ENCODE measurements around the gene UBE2D3.

GRCh38 chr4:102772738-102773340 is 54.5 kb downstream of the UBE2D3 start:
- TF ChIP-seq, protein P1, sequence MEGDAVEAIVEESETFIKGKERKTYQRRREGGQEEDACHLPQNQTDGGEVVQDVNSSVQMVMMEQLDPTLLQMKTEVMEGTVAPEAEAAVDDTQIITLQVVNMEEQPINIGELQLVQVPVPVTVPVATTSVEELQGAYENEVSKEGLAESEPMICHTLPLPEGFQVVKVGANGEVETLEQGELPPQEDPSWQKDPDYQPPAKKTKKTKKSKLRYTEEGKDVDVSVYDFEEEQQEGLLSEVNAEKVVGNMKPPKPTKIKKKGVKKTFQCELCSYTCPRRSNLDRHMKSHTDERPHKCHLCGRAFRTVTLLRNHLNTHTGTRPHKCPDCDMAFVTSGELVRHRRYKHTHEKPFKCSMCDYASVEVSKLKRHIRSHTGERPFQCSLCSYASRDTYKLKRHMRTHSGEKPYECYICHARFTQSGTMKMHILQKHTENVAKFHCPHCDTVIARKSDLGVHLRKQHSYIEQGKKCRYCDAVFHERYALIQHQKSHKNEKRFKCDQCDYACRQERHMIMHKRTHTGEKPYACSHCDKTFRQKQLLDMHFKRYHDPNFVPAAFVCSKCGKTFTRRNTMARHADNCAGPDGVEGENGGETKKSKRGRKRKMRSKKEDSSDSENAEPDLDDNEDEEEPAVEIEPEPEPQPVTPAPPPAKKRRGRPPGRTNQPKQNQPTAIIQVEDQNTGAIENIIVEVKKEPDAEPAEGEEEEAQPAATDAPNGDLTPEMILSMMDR (IDR thresholded peaks at IDR 0.05; ENCODE audit: low read length), result no peak
- TF ChIP-seq EZH2 (optimal IDR thresholded peaks at IDR 0.05; ENCODE audit: low read depth, low read length), result no peak
